OCI-LY1 (cell line): Measurements from ENCODE around the gene CHIT1.

Source experiments
- H2AFZ ChIP-seq: fragments of 200-600 bp; sonication (generic), shearing (Covaris generic); 2 replicates; pipeline ENCODE4 v1.6.0; 2014; ENCODE audit warnings: antibody characterized with exemption, mild to moderate bottlenecking, low read length
- H3F3A ChIP-seq: fragments of 200-600 bp; sonication (generic), shearing (Covaris generic); 2 replicates; pipeline ENCODE4 v1.6.0; 2014; ENCODE audit warnings: mild to moderate bottlenecking, antibody characterized with exemption, low read length, moderate library complexity; ENCODE audit not compliant: insufficient read depth
- H3K27ac ChIP-seq: fragments of 200-600 bp; sonication (generic); 2 replicates; pipeline ENCODE4 v1.5.1; 2014; ENCODE audit warnings: low read length, mixed run types, mild to moderate bottlenecking, low read depth; ENCODE audit not compliant: poor library complexity, severe bottlenecking
- H3K27me3 ChIP-seq: fragments of 200-600 bp; sonication (generic); 2 replicates; pipeline ENCODE4 v1.6.0; 2014; ENCODE audit warnings: antibody characterized with exemption, mild to moderate bottlenecking, low read length, moderate library complexity; ENCODE audit not compliant: insufficient read depth
- H3K36me3 ChIP-seq: fragments of 200-600 bp; sonication (generic); 2 replicates; pipeline ENCODE4 v1.6.1; 2014; ENCODE audit warnings: mild to moderate bottlenecking, antibody characterized with exemption, low read length, moderate library complexity, mixed read lengths; ENCODE audit not compliant: insufficient read depth
- H3K4me1 ChIP-seq: fragments of 200-600 bp; sonication (generic); 2 replicates; pipeline ENCODE4 v1.5.1; 2014; ENCODE audit warnings: mild to moderate bottlenecking, low read length, moderate library complexity; ENCODE audit not compliant: insufficient read depth, severe bottlenecking
- H3K4me2 ChIP-seq: fragments of 200-600 bp; sonication (generic), shearing (Covaris generic); 2 replicates; pipeline ENCODE4 v1.6.1; 2014; ENCODE audit warnings: low read length
- H3K4me3 ChIP-seq: fragments of 200-600 bp; sonication (generic); 2 replicates; pipeline ENCODE4 v1.5.1; 2014; ENCODE audit warnings: low read length, low read depth, mild to moderate bottlenecking, mixed read lengths; ENCODE audit not compliant: poor library complexity, severe bottlenecking
- H3K79me2 ChIP-seq: fragments of 200-600 bp; shearing (Covaris generic); 2 replicates; pipeline ENCODE4 v1.6.1; 2016; ENCODE audit warnings: mixed run types, low read length, mixed read lengths; ENCODE audit not compliant: insufficient read depth
- H3K9ac ChIP-seq: fragments of 200-600 bp; sonication (generic), shearing (Covaris generic); 2 replicates; pipeline ENCODE4 v1.6.1; 2014; ENCODE audit warnings: mild to moderate bottlenecking, low read length, mixed read lengths
- H3K9me2 ChIP-seq: fragments of 200-600 bp; sonication (generic), shearing (Covaris generic); 2 replicates; pipeline ENCODE4 v1.6.1; 2014; ENCODE audit warnings: low read depth, mild to moderate bottlenecking, low read length, mixed read lengths
- H3K9me3 ChIP-seq: fragments of 200-600 bp; shearing (Covaris generic); 2 replicates; pipeline ENCODE4 v1.6.1; 2014; ENCODE audit warnings: low read length, mixed read lengths
- H4K20me1 ChIP-seq: fragments of 200-600 bp; sonication (generic), shearing (Covaris generic); 2 replicates; pipeline ENCODE4 v1.6.0; 2016; ENCODE audit warnings: mild to moderate bottlenecking, low read length; ENCODE audit not compliant: insufficient read depth
- CTCF ChIP-seq: fragments of 200-600 bp; sonication (generic), shearing (Covaris generic); IDR thresholded peaks from 2 replicates; pipeline ENCODE4 v1.5.1; 2017; ENCODE audit warnings: mild to moderate bottlenecking, antibody characterized with exemption, low read length, moderate library complexity, mixed read lengths
- EZH2 ChIP-seq: fragments of 200-600 bp; sonication (generic), shearing (Covaris generic); IDR thresholded peaks from 2 replicates; pipeline ENCODE4 v1.8.0; 2017; ENCODE audit warnings: borderline replicate concordance, mixed run types, mild to moderate bottlenecking, antibody characterized with exemption, low read length, moderate library complexity, mixed read lengths

CHIT1 gene

GRCh38 chr1:203270448-203270847 is 41.0 kb upstream of the CHIT1 start:
- H3K9ac ChIP-seq, result peak overlapping the region; percentile 96; the same call in 1 of the 2 replicates
- H3K9me3 ChIP-seq, result no peaks in the 10 kb centered on the region
- no peaks in the 10 kb centered on the region for H3K27me3 ChIP-seq
- H3K9me2 ChIP-seq, result no peaks in the 10 kb centered on the region
- no peaks in the 10 kb centered on the region for H3K36me3 ChIP-seq
- H4K20me1 ChIP-seq, result no peaks in the 10 kb centered on the region
- H3F3A ChIP-seq, result no peaks in the 10 kb centered on the region
- no peaks in the 10 kb centered on the region for H3K79me2 ChIP-seq
- peak overlapping the region; percentile 98 for H3K27ac ChIP-seq
- peak overlapping the region; percentile 90; the same call in 1 of the 2 replicates for H3K4me2 ChIP-seq
- TF ChIP-seq CTCF (peak; percentile 26; the same call in 1 of the 2 replicates), EZH2 (no peak)
- peaks cover 85% of the 10 kb centered on the region for H3K4me1 ChIP-seq
- no peak overlapping the region for H3K4me3 ChIP-seq
- H2AFZ ChIP-seq, result no peak overlapping the region

- Histone ChIP-seq H3K4me2 (no peak overlapping the region), H3K27me3 (no peaks in the 10 kb centered on the region), H3K9ac (no peak overlapping the region; the same call in 1 of the 2 replicates), H3K4me3 (no peak overlapping the region), H3K36me3 (no peaks in the 10 kb centered on the region), H3K4me1 (peaks cover 77% of the 10 kb centered on the region), H3K9me2 (no peaks in the 10 kb centered on the region), H3K9me3 (no peaks in the 10 kb centered on the region), H3K27ac (peak overlapping the region; percentile 82), H3K79me2 (no peaks in the 10 kb centered on the region), H3F3A (no peaks in the 10 kb centered on the region), H4K20me1 (no peaks in the 10 kb centered on the region), H2AFZ (no peak overlapping the region)
- TF ChIP-seq CTCF, result no peak
- TF ChIP-seq EZH2, result no peak
These were observed 40.2 kb upstream of the CHIT1 start for GRCh38 chr1:203269654-203270020.

GRCh38 chr1:203268901-203269653 is 39.6 kb upstream of the CHIT1 start:
- Histone ChIP-seq H3K9me3 (no peaks in the 10 kb centered on the region), H3K36me3 (no peaks in the 10 kb centered on the region), H2AFZ (no peak overlapping the region), H3F3A (no peaks in the 10 kb centered on the region), H3K79me2 (no peaks in the 10 kb centered on the region), H3K4me1 (peaks cover 73% of the 10 kb centered on the region), H4K20me1 (no peaks in the 10 kb centered on the region), H3K9me2 (no peaks in the 10 kb centered on the region), H3K9ac (peak overlapping the region; percentile 28; the same call in 1 of the 2 replicates), H3K4me3 (no peak overlapping the region), H3K4me2 (peak overlapping the region; percentile 40; the same call in 1 of the 2 replicates), H3K27me3 (no peaks in the 10 kb centered on the region), H3K27ac (peak overlapping the region; percentile 82)
- TF ChIP-seq CTCF, result peak; percentile 92
- no peak for TF ChIP-seq EZH2
